HS-5 (cell line): Measurements from ENCODE around the gene UBAP2.
"Not testable (repeated sequence)": the region's sequence is repeated elsewhere in the genome, so short reads cannot be mapped to it uniquely, and the experiment has no call there.

Experiments used
- DNase-seq: peaks from one replicate; pipeline ENCODE4 v3.0.0-alpha.2; 2012; ENCODE audit warnings: low read depth

Gene UBAP2

GRCh38 chr9:33964086-33964768, 84.5 kb downstream of the UBAP2 start:
- no peak for DNase-seq

- not testable (repeated sequence) for DNase-seq
These were observed 86.2 kb downstream of the UBAP2 start for GRCh38 chr9:33962468-33962867.

GRCh38 chr9:33959725-33960124, 89.0 kb downstream of the UBAP2 start:
- DNase-seq = no peak

- no peak for DNase-seq
These were observed 92.1 kb downstream of the UBAP2 start for GRCh38 chr9:33956544-33956943.

- no peak for DNase-seq
These were observed 96.6 kb downstream of the UBAP2 start for GRCh38 chr9:33952066-33952465.

GRCh38 chr9:33950371-33950770, 98.3 kb downstream of the UBAP2 start:
- DNase-seq = no peak

GRCh38 chr9:33946779-33947535, 101.7 kb downstream of the UBAP2 start:
- DNase-seq = peak; percentile 88

- DNase-seq = no peak
These were observed 105.3 kb downstream of the UBAP2 start for GRCh38 chr9:33943389-33943788.

GRCh38 chr9:33942471-33943083, 106.1 kb downstream of the UBAP2 start:
- DNase-seq = peak; percentile 70

GRCh38 chr9:33939924-33940874, 108.5 kb downstream of the UBAP2 start:
- no peak for DNase-seq

- no peak for DNase-seq
These were observed 114.4 kb downstream of the UBAP2 start for GRCh38 chr9:33934188-33934878.

GRCh38 chr9:33932078-33932807, 116.4 kb downstream of the UBAP2 start:
- DNase-seq = no peak

GRCh38 chr9:33931326-33931725, 117.4 kb downstream of the UBAP2 start:
- DNase-seq = no peak

- DNase-seq = no peak
These were observed 121.0 kb downstream of the UBAP2 start for GRCh38 chr9:33927694-33928093.

- DNase-seq = no peak
These were observed 121.8 kb downstream of the UBAP2 start for GRCh38 chr9:33926746-33927485.

- DNase-seq = no peak
These were observed 123.5 kb downstream of the UBAP2 start for GRCh38 chr9:33924978-33925797.

- DNase-seq = no peak
These were observed 124.5 kb downstream of the UBAP2 start for GRCh38 chr9:33923998-33924701.

GRCh38 chr9:33923079-33923478, 125.6 kb downstream of the UBAP2 start:
- DNase-seq = no peak
